Measurements from ENCODE around the gene BIN2.
"Not testable (repeated sequence)": the region's sequence is repeated elsewhere in the genome, so short reads cannot be mapped to it uniquely, and the experiment has no call there.

The BIN2 gene

DNA sequence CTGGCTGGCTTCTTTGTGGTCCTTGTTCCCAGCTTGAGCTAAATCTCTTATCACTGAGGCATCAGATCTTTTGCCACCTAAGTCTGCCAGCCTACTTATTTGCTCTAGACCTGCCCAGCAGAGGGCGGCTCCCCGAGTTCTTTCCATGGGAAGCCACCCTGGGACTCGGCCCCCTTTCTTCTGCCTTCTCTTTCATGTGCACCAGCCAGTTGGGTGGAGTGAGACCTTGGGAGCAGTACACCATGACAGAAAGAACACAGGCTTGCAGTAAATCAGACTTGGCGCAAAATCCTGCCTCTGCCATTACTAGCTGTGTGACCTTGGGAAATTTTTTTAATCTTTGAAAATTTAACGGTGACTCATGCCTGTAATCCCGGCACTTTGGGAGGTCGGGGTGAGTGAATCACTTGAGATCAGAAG, 61.2 kb downstream of the BIN2 start:
- no peak for DNase-seq (ENCODE audit: low read depth, low spot score)
- WGBS (ENCODE audit: insufficient coverage, insufficient read length): no CpG with 5 or more reads among the region's 7 CpGs
- Histone ChIP-seq H3K27ac (ENCODE audit: low read length) (no peak overlapping the region), H3K4me3 (ENCODE audit: low read length) (no peak overlapping the region), H3K36me3 (ENCODE audit: control insufficient read depth, insufficient read depth, low read length) (no peaks in the 10 kb centered on the region), H3K9me3 (ENCODE audit: control insufficient read depth, insufficient read depth, low read length) (no peaks in the 10 kb centered on the region), H3K4me1 (ENCODE audit: control insufficient read depth, insufficient read depth, low read length) (no peaks in the 10 kb centered on the region), H3K27me3 (ENCODE audit: control insufficient read depth, insufficient read depth, low read length) (no peaks in the 10 kb centered on the region)

DNA sequence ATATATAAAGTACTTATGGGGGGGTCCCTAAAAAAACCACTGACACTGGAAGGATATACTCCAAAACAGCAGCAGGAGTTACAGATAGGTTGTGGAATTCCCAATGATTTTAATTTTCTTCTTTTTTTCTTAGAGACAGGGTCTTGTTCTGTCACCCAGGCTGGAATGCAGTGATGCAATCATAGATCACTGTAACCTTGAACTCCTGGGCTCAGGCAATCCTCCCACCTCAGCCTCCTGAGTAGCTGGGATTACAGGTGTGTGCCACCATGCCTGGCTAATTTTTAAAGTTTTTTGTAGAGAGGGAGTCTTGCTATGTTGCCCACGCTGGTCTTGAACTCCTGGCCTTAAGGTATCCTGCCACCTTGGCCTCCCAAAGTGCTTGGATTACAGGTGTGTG, 64.4 kb downstream of the BIN2 start:
- H3K4me1 ChIP-seq (ENCODE audit: control insufficient read depth, insufficient read depth, low read length); H3K4me3 ChIP-seq (ENCODE audit: low read length); H3K36me3 ChIP-seq (ENCODE audit: control insufficient read depth, insufficient read depth, low read length); DNase-seq (ENCODE audit: low read depth, low spot score); H3K27ac ChIP-seq (ENCODE audit: low read length); H3K9me3 ChIP-seq (ENCODE audit: control insufficient read depth, insufficient read depth, low read length); H3K27me3 ChIP-seq (ENCODE audit: control insufficient read depth, insufficient read depth, low read length): not testable (repeated sequence)
- no CpG with 5 or more reads among the region's 1 CpG for WGBS (ENCODE audit: insufficient coverage, insufficient read length)

GRCh38 chr12:51254536-51254935, 69.4 kb downstream of the BIN2 start:
- 100% methylated on average over 2 of the region's 4 CpGs for WGBS (ENCODE audit: insufficient coverage, insufficient read length)
- Histone ChIP-seq H3K27me3 (ENCODE audit: control insufficient read depth, insufficient read depth, low read length) (no peaks in the 10 kb centered on the region), H3K36me3 (ENCODE audit: control insufficient read depth, insufficient read depth, low read length) (no peaks in the 10 kb centered on the region), H3K4me1 (ENCODE audit: control insufficient read depth, insufficient read depth, low read length) (no peaks in the 10 kb centered on the region), H3K27ac (ENCODE audit: low read length) (no peak overlapping the region), H3K9me3 (ENCODE audit: control insufficient read depth, insufficient read depth, low read length) (no peaks in the 10 kb centered on the region), H3K4me3 (ENCODE audit: low read length) (no peak overlapping the region)
- DNase-seq (ENCODE audit: low read depth, low spot score): no peak

DNA sequence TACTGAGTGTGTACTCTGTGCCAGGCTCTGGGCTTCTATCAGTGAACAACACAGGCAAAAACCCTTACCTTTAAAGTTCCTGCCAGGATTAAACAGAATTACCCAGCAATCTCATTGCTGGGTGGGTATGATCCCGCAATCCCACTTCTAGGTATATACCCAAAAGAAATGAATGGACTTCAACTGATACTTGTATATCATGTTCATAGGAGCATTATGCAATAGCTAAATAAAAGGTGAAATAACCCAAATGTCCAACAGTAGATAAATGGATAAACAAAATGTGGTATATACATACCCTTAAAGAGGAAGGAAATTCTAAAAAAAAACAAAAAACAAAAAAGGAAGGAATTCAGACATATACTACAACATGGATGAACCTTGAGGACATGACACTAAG, 70.7 kb downstream of the BIN2 start:
- no peaks in the 10 kb centered on the region for H3K27me3 ChIP-seq (ENCODE audit: control insufficient read depth, insufficient read depth, low read length)
- DNase-seq (ENCODE audit: low read depth, low spot score): no peak
- H3K36me3 ChIP-seq (ENCODE audit: control insufficient read depth, insufficient read depth, low read length): no peaks in the 10 kb centered on the region
- no peak overlapping the region for H3K4me3 ChIP-seq (ENCODE audit: low read length)
- no CpG with 5 or more reads among the region's 1 CpG for WGBS (ENCODE audit: insufficient coverage, insufficient read length)
- H3K27ac ChIP-seq (ENCODE audit: low read length): no peak overlapping the region
- no peaks in the 10 kb centered on the region for H3K4me1 ChIP-seq (ENCODE audit: control insufficient read depth, insufficient read depth, low read length)
- no peaks in the 10 kb centered on the region for H3K9me3 ChIP-seq (ENCODE audit: control insufficient read depth, insufficient read depth, low read length)

DNA sequence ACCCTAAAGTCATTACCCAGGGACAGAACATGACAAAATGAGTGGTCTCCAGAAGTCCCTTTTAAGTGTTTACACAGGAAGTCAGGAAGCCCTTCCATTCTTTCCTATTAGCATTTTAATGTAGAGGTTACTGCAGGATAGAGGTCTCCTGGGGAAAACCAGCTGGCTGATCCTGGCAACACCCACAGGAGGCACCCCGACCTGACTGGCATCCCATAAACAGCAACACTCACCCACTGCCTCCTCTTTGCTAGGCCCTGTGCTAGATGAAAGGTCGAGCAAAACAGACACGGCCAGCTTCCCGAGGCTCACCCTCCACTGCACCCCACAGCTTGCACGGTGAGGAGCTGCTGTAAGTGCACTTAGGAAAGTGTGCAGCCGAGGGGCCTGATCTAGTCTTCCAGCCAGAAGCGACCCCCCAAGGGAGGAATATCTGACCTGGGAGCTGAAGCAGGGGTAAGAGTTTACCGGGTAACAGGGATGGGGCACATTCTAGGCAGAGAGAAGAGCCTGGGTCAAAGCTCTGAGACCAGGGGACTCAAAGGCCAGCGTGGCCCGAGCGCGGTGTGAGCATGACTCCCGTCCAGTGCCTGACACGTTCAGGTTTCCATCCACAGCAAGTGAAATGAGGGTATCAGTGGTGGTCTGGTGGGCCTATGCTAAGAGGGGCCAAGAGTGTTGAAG, 76.3 kb downstream of the BIN2 start:
- no peaks in the 10 kb centered on the region for H3K9me3 ChIP-seq (ENCODE audit: control insufficient read depth, insufficient read depth, low read length)
- DNase-seq (ENCODE audit: low read depth, low spot score): no peak
- H3K27me3 ChIP-seq (ENCODE audit: control insufficient read depth, insufficient read depth, low read length): no peaks in the 10 kb centered on the region
- H3K4me1 ChIP-seq (ENCODE audit: control insufficient read depth, insufficient read depth, low read length): peaks cover 8% of the 10 kb centered on the region
- no peak overlapping the region for H3K4me3 ChIP-seq (ENCODE audit: low read length)
- no peak overlapping the region for H3K27ac ChIP-seq (ENCODE audit: low read length)
- no CpG with 5 or more reads among the region's 14 CpGs for WGBS (ENCODE audit: insufficient coverage, insufficient read length)
- peaks cover 4% of the 10 kb centered on the region; the same call in 1 of the 2 replicates for H3K36me3 ChIP-seq (ENCODE audit: control insufficient read depth, insufficient read depth, low read length)

DNA sequence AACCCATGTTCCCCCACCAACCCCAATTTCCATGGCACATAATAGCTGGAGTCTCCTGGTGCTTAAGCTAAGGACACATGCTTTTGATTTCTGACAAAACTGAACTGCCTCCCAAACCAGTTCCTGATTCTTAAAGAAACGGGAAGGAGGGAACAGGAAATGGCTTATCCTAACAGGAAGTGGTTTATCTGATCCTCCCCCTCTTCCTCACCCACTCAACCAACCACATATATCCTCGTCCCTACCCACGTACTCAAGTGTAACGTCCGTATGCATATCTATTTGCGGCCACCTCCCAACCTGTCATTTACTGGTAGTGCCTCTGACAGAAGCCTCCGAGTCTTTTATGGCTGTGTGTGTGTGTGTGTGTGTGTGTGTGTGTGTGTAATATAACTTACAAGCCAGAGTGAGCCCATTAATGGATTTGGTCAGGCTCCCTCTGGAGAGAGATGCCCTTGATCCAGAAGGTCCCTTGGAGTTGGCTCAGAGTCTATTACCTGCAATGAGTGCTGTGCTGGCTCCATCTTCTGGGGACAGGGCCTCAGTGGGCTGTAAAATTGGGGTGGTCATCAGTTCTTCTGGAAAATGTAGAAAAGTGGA, 77.6 kb downstream of the BIN2 start:
- H3K4me3 ChIP-seq (ENCODE audit: low read length): no peak overlapping the region
- H3K36me3 ChIP-seq (ENCODE audit: control insufficient read depth, insufficient read depth, low read length): peaks cover 9% of the 10 kb centered on the region
- H3K4me1 ChIP-seq (ENCODE audit: control insufficient read depth, insufficient read depth, low read length): peaks cover 8% of the 10 kb centered on the region
- no peaks in the 10 kb centered on the region for H3K27me3 ChIP-seq (ENCODE audit: control insufficient read depth, insufficient read depth, low read length)
- 100% methylated on average over 4 of the region's 7 CpGs for WGBS (ENCODE audit: insufficient coverage, insufficient read length)
- H3K27ac ChIP-seq (ENCODE audit: low read length): no peak overlapping the region
- H3K9me3 ChIP-seq (ENCODE audit: control insufficient read depth, insufficient read depth, low read length): no peaks in the 10 kb centered on the region
- no peak for DNase-seq (ENCODE audit: low read depth, low spot score)

GRCh38 chr12:51245476-51246253, 78.3 kb downstream of the BIN2 start:
- peaks cover 15% of the 10 kb centered on the region for H3K36me3 ChIP-seq (ENCODE audit: control insufficient read depth, insufficient read depth, low read length)
- H3K27me3 ChIP-seq (ENCODE audit: control insufficient read depth, insufficient read depth, low read length): no peaks in the 10 kb centered on the region
- H3K4me3 ChIP-seq (ENCODE audit: low read length): no peak overlapping the region
- WGBS (ENCODE audit: insufficient coverage, insufficient read length): no CpG with 5 or more reads among the region's 11 CpGs
- DNase-seq (ENCODE audit: low read depth, low spot score): no peak
- H3K9me3 ChIP-seq (ENCODE audit: control insufficient read depth, insufficient read depth, low read length): no peaks in the 10 kb centered on the region
- H3K27ac ChIP-seq (ENCODE audit: low read length): no peak overlapping the region
- peaks cover 8% of the 10 kb centered on the region for H3K4me1 ChIP-seq (ENCODE audit: control insufficient read depth, insufficient read depth, low read length)

DNA sequence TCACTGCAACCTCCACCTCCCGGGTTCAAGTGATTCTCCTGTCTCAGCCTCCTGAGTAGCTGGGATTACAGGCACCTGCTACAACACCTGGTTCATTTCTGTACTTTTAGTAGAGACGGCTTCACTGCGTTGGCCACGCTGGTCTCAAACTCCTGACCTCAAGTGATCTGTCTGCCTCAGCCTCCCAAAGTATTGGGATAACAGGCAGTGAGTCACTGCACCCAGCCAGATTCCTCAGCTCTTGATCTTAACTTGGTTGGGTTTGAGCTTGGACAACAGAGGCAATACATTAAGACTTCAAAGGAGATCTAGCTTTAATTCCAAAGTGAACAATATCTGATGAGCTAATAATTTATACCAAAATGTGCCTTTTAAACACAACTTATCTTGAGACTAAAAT, 79.7 kb downstream of the BIN2 start:
- peaks cover 8% of the 10 kb centered on the region for H3K4me1 ChIP-seq (ENCODE audit: control insufficient read depth, insufficient read depth, low read length)
- no peak for DNase-seq (ENCODE audit: low read depth, low spot score)
- H3K9me3 ChIP-seq (ENCODE audit: control insufficient read depth, insufficient read depth, low read length): no peaks in the 10 kb centered on the region
- H3K36me3 ChIP-seq (ENCODE audit: control insufficient read depth, insufficient read depth, low read length): peaks cover 18% of the 10 kb centered on the region
- no peak overlapping the region for H3K27ac ChIP-seq (ENCODE audit: low read length)
- H3K27me3 ChIP-seq (ENCODE audit: control insufficient read depth, insufficient read depth, low read length): no peaks in the 10 kb centered on the region
- no CpG with 5 or more reads among the region's 4 CpGs for WGBS (ENCODE audit: insufficient coverage, insufficient read length)
- H3K4me3 ChIP-seq (ENCODE audit: low read length): no peak overlapping the region

GRCh38 chr12:51242876-51243275, 81.1 kb downstream of the BIN2 start:
- H3K36me3 ChIP-seq (ENCODE audit: control insufficient read depth, insufficient read depth, low read length): peaks cover 18% of the 10 kb centered on the region
- WGBS (ENCODE audit: insufficient coverage, insufficient read length): no CpG with 5 or more reads among the region's 7 CpGs

DNA sequence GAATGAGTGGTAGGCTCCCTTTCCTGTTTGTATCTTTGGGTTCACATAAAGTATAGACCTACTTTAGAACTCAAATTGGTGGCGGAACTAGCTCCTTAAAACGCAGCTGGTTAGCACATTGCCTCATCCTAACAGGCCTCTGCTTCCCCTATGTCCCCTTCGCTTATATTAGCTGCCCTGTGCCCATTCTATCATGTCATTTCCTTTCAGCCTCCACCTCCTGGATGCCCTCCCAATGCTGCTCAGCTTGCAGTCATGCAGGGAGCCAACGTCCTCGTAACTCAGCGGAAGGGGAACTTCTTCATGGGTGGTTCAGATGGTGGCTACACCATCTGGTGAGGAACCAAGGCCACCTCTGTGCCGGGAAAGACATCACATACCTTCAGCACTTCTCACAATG, 81.9 kb downstream of the BIN2 start:
- no peaks in the 10 kb centered on the region for H3K9me3 ChIP-seq (ENCODE audit: control insufficient read depth, insufficient read depth, low read length)
- no peak for DNase-seq (ENCODE audit: low read depth, low spot score)
- WGBS (ENCODE audit: insufficient coverage, insufficient read length): no CpG with 5 or more reads among the region's 7 CpGs
- H3K27ac ChIP-seq (ENCODE audit: low read length): no peak overlapping the region
- H3K36me3 ChIP-seq (ENCODE audit: control insufficient read depth, insufficient read depth, low read length): peaks cover 18% of the 10 kb centered on the region
- H3K27me3 ChIP-seq (ENCODE audit: control insufficient read depth, insufficient read depth, low read length): no peaks in the 10 kb centered on the region
- peaks cover 3% of the 10 kb centered on the region; the same call in 1 of the 2 replicates for H3K4me1 ChIP-seq (ENCODE audit: control insufficient read depth, insufficient read depth, low read length)
- no peak overlapping the region for H3K4me3 ChIP-seq (ENCODE audit: low read length)

More at GRCh38 chr12:51242876-51243275, 81.1 kb downstream of the BIN2 start:
- Histone ChIP-seq H3K27ac (ENCODE audit: low read length) (no peak overlapping the region), H3K4me3 (ENCODE audit: low read length) (no peak overlapping the region), H3K4me1 (ENCODE audit: control insufficient read depth, insufficient read depth, low read length) (peaks cover 7% of the 10 kb centered on the region), H3K9me3 (ENCODE audit: control insufficient read depth, insufficient read depth, low read length) (no peaks in the 10 kb centered on the region), H3K27me3 (ENCODE audit: control insufficient read depth, insufficient read depth, low read length) (no peaks in the 10 kb centered on the region)
- no peak for DNase-seq (ENCODE audit: low read depth, low spot score)

All from iPS DF 6.9 (cell line).